ENCODE measurements around the gene B3GNT7.

B3GNT7 gene

GRCh38 chr2:231425291-231425810 lies 29.8 kb downstream of the B3GNT7 start:
- no peak overlapping the region for H3K9ac ChIP-seq (ENCODE audit: low read depth, low read length, poor library complexity, severe bottlenecking)
- no peaks in the 10 kb centered on the region for H3K9me2 ChIP-seq (replicated peaks; ENCODE audit: low read depth, low read length)
- H3K4me1 ChIP-seq (ENCODE audit: insufficient read depth, low read length, poor library complexity, severe bottlenecking): peaks cover 9% of the 10 kb centered on the region
- H3K27me3 ChIP-seq (ENCODE audit: insufficient read depth, low read length, poor library complexity, severe bottlenecking): no peaks in the 10 kb centered on the region
- TF ChIP-seq EZH2phosphoT487 (IDR thresholded peaks at IDR 0.05; ENCODE audit: borderline replicate concordance): no peak
- no peaks in the 10 kb centered on the region for H3K79me2 ChIP-seq (ENCODE audit: insufficient read depth, low read length)
- no peak overlapping the region for H3K4me2 ChIP-seq (ENCODE audit: low read depth, low read length, poor library complexity, severe bottlenecking)
- H4K20me1 ChIP-seq (ENCODE audit: insufficient read depth, low read length, poor library complexity, severe bottlenecking): no peaks in the 10 kb centered on the region
- no peaks in the 10 kb centered on the region for H3K36me3 ChIP-seq (ENCODE audit: insufficient read depth, low read length)
- H3F3A ChIP-seq (ENCODE audit: low read depth): no peaks in the 10 kb centered on the region
- H3K9me3 ChIP-seq (ENCODE audit: insufficient read depth, low read depth, low read length): no peaks in the 10 kb centered on the region
- no peak overlapping the region for H2AFZ ChIP-seq (ENCODE audit: low read length)
- no peak overlapping the region for H3K4me3 ChIP-seq (ENCODE audit: low read length, poor library complexity, severe bottlenecking)

GRCh38 chr2:231425811-231426703 lies 30.5 kb downstream of the B3GNT7 start:
- no peaks in the 10 kb centered on the region for H3F3A ChIP-seq (ENCODE audit: low read depth)
- H4K20me1 ChIP-seq (ENCODE audit: insufficient read depth, low read length, poor library complexity, severe bottlenecking): no peaks in the 10 kb centered on the region
- H2AFZ ChIP-seq (ENCODE audit: low read length): no peak overlapping the region
- no peaks in the 10 kb centered on the region for H3K79me2 ChIP-seq (ENCODE audit: insufficient read depth, low read length)
- no peak overlapping the region for H3K4me2 ChIP-seq (ENCODE audit: low read depth, low read length, poor library complexity, severe bottlenecking)
- H3K9me3 ChIP-seq (ENCODE audit: insufficient read depth, low read depth, low read length): no peaks in the 10 kb centered on the region
- H3K4me3 ChIP-seq (ENCODE audit: low read length, poor library complexity, severe bottlenecking): no peak overlapping the region
- no peaks in the 10 kb centered on the region for H3K36me3 ChIP-seq (ENCODE audit: insufficient read depth, low read length)
- H3K9ac ChIP-seq (ENCODE audit: low read depth, low read length, poor library complexity, severe bottlenecking): no peak overlapping the region
- H3K9me2 ChIP-seq (replicated peaks; ENCODE audit: low read depth, low read length): no peaks in the 10 kb centered on the region
- TF ChIP-seq EZH2phosphoT487 (IDR thresholded peaks at IDR 0.05; ENCODE audit: borderline replicate concordance): no peak
- TF ChIP-seq, protein P1, sequence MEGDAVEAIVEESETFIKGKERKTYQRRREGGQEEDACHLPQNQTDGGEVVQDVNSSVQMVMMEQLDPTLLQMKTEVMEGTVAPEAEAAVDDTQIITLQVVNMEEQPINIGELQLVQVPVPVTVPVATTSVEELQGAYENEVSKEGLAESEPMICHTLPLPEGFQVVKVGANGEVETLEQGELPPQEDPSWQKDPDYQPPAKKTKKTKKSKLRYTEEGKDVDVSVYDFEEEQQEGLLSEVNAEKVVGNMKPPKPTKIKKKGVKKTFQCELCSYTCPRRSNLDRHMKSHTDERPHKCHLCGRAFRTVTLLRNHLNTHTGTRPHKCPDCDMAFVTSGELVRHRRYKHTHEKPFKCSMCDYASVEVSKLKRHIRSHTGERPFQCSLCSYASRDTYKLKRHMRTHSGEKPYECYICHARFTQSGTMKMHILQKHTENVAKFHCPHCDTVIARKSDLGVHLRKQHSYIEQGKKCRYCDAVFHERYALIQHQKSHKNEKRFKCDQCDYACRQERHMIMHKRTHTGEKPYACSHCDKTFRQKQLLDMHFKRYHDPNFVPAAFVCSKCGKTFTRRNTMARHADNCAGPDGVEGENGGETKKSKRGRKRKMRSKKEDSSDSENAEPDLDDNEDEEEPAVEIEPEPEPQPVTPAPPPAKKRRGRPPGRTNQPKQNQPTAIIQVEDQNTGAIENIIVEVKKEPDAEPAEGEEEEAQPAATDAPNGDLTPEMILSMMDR (conservative IDR thresholded peaks at IDR 0.05; ENCODE audit: low read length): no peak
- H3K27me3 ChIP-seq (ENCODE audit: insufficient read depth, low read length, poor library complexity, severe bottlenecking): no peaks in the 10 kb centered on the region
- peaks cover 9% of the 10 kb centered on the region for H3K4me1 ChIP-seq (ENCODE audit: insufficient read depth, low read length, poor library complexity, severe bottlenecking)

DNA sequence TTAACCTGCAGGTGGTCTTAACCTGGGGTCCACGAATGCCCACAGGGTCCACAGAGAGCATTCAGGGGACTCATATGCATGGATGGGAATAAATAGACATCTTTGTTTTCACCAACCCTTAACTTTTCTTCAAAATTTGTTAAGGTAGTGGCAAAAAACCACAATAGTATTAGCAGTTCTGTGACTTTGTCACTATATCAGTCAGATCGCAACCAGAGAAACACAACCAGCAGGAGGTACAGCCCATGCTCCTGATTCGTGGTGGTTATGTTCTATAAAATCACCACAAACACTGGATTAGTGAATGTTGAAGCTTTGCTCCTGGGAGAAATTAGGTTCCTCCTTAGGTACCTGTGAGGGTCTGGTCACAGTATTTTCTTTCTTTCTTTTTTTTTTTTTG lies 31.6 kb downstream of the B3GNT7 start:
- no peaks in the 10 kb centered on the region for H4K20me1 ChIP-seq (ENCODE audit: insufficient read depth, low read length, poor library complexity, severe bottlenecking)
- no peaks in the 10 kb centered on the region for H3F3A ChIP-seq (ENCODE audit: low read depth)
- peaks cover 9% of the 10 kb centered on the region for H3K4me1 ChIP-seq (ENCODE audit: insufficient read depth, low read length, poor library complexity, severe bottlenecking)
- H3K4me2 ChIP-seq (ENCODE audit: low read depth, low read length, poor library complexity, severe bottlenecking): no peak overlapping the region
- H2AFZ ChIP-seq (ENCODE audit: low read length): no peak overlapping the region
- H3K9ac ChIP-seq (ENCODE audit: low read depth, low read length, poor library complexity, severe bottlenecking): no peak overlapping the region
- H3K9me3 ChIP-seq (ENCODE audit: insufficient read depth, low read depth, low read length): no peaks in the 10 kb centered on the region
- no peaks in the 10 kb centered on the region for H3K9me2 ChIP-seq (replicated peaks; ENCODE audit: low read depth, low read length)
- H3K79me2 ChIP-seq (ENCODE audit: insufficient read depth, low read length): no peaks in the 10 kb centered on the region
- no peaks in the 10 kb centered on the region for H3K36me3 ChIP-seq (ENCODE audit: insufficient read depth, low read length)
- H3K27me3 ChIP-seq (ENCODE audit: insufficient read depth, low read length, poor library complexity, severe bottlenecking): no peaks in the 10 kb centered on the region
- TF ChIP-seq, protein P1 (conservative IDR thresholded peaks at IDR 0.05; ENCODE audit: low read length): no peak
- no peak for TF ChIP-seq EZH2phosphoT487 (IDR thresholded peaks at IDR 0.05; ENCODE audit: borderline replicate concordance)
- no peak overlapping the region for H3K4me3 ChIP-seq (ENCODE audit: low read length, poor library complexity, severe bottlenecking)

All from Loucy (cell line).